ENCODE results near the gene ATG101.

DNA sequence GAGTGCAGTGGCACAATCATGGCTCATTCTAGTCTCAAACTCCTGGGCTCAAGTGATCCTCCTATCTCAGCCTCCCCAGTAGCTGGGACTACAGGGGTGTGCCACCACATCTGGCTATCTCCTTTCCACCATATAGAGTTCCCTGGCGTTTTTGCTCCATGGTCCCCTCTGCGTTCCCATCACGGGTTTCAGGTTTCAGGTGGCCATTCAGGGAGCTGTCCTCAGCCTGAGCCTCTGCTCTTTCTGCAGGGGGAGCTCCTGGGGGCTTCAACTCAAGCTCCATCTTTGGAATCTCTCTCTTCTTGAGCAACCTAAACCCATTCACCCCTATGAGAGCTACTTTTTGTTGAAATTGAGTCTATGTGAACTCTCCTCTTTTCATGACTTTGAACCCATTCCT lies 21.3 kb downstream of the ATG101 start:
- TF ChIP-seq POLR2A (IDR thresholded peaks at IDR 0.05; ENCODE audit: low read depth, low read length) (no peak), POLR2AphosphoS5 (IDR thresholded peaks at IDR 0.05; ENCODE audit: low read depth, low read length) (no peak)

Data from GM12891 (cell line).